ENCODE data around the gene TYW3.
A peak's percentile ranks its signal among the peaks of the same experiment; 100 is the strongest.

The TYW3 gene

GRCh38 chr1:74732960-74733603, at the start of gene TYW3, which contains the start of gene CRYZ:
Gene TYW3, plus strand, starts transcription at chr1:74733152. Its CDS starts 93 bp downstream, at chr1:74733245.
Gene CRYZ, minus strand, starts transcription at chr1:74733050. Its CDS starts 8,229 bp downstream, at chr1:74724821.
- peak; percentile 84 to 86 for DNase-seq

GRCh38 chr1:74683656-74684055, 49.3 kb upstream of the TYW3 start:
- no peak for DNase-seq

- no peak for DNase-seq
Measured at GRCh38 chr1:74684301-74684700, 48.7 kb upstream of the TYW3 start.

GRCh38 chr1:74686928-74687327, 46.0 kb upstream of the TYW3 start:
- DNase-seq, result no peak

GRCh38 chr1:74689621-74690363, 43.2 kb upstream of the TYW3 start:
- DNase-seq, result peak; percentile 4 to 80

GRCh38 chr1:74690364-74690696, 42.6 kb upstream of the TYW3 start:
- DNase-seq, result no peak

GRCh38 chr1:74690909-74691308, 42.0 kb upstream of the TYW3 start:
- DNase-seq, result no peak

GRCh38 chr1:74693473-74693872, 39.5 kb upstream of the TYW3 start:
- no peak for DNase-seq

GRCh38 chr1:74697832-74698231, 35.1 kb upstream of the TYW3 start:
- no peak for DNase-seq

GRCh38 chr1:74699331-74699730, 33.6 kb upstream of the TYW3 start:
- DNase-seq, result no peak

- DNase-seq, result no peak
Measured at GRCh38 chr1:74703386-74704182, 29.4 kb upstream of the TYW3 start.

- no peak for DNase-seq
Measured at GRCh38 chr1:74712881-74713280, 20.1 kb upstream of the TYW3 start.

- DNase-seq, result no peak
Measured at GRCh38 chr1:74713849-74714248, 19.1 kb upstream of the TYW3 start.

- no peak for DNase-seq
Measured at GRCh38 chr1:74714429-74715235, 18.3 kb upstream of the TYW3 start.

- DNase-seq, result no peak
Measured at GRCh38 chr1:74715236-74715502, 17.8 kb upstream of the TYW3 start.

- DNase-seq, result no peak
Measured at GRCh38 chr1:74715806-74716205, 17.1 kb upstream of the TYW3 start.

- no peak for DNase-seq
Measured at GRCh38 chr1:74716822-74717221, 16.1 kb upstream of the TYW3 start.

GRCh38 chr1:74717626-74718025, 15.3 kb upstream of the TYW3 start:
- no peak for DNase-seq

GRCh38 chr1:74726063-74726462, 6.9 kb upstream of the TYW3 start:
- DNase-seq, result no peak

- DNase-seq, result no peak
Measured at GRCh38 chr1:74728736-74729135, 4.2 kb upstream of the TYW3 start.

- DNase-seq, result no peak
Measured at GRCh38 chr1:74729741-74730478, 3.0 kb upstream of the TYW3 start.

- no peak for DNase-seq
Measured at GRCh38 chr1:74731399-74732052, 1.4 kb upstream of the TYW3 start.

Measured in hippocampal formation (tissue), 2 donors.